Measurements from ENCODE around the gene HTR5A. TPM values are rescaled to one million over a fixed set of nuclear protein-coding genes. Genes with fewer than 3 reads are reported as not detected.

The HTR5A gene
- total RNA-seq, 1 donor from 2014 or later = not detected

- DNase-seq (ENCODE audit: low read depth) = no peak
- Histone ChIP-seq H3K36me3 (ENCODE audit: control insufficient read depth, insufficient read depth, low read length) (no peaks in the 10 kb centered on the region), H3K27me3 (ENCODE audit: control insufficient read depth, insufficient read depth, low read length) (no peaks in the 10 kb centered on the region), H3K4me3 (ENCODE audit: low read depth, low read length) (no peak overlapping the region)
- TF ChIP-seq, protein P1, sequence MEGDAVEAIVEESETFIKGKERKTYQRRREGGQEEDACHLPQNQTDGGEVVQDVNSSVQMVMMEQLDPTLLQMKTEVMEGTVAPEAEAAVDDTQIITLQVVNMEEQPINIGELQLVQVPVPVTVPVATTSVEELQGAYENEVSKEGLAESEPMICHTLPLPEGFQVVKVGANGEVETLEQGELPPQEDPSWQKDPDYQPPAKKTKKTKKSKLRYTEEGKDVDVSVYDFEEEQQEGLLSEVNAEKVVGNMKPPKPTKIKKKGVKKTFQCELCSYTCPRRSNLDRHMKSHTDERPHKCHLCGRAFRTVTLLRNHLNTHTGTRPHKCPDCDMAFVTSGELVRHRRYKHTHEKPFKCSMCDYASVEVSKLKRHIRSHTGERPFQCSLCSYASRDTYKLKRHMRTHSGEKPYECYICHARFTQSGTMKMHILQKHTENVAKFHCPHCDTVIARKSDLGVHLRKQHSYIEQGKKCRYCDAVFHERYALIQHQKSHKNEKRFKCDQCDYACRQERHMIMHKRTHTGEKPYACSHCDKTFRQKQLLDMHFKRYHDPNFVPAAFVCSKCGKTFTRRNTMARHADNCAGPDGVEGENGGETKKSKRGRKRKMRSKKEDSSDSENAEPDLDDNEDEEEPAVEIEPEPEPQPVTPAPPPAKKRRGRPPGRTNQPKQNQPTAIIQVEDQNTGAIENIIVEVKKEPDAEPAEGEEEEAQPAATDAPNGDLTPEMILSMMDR (IDR thresholded peaks at IDR 0.05; ENCODE audit: insufficient read depth, low read length, poor library complexity, severe bottlenecking) = no peak
These were observed 50.3 kb downstream of the HTR5A start for GRCh38 chr7:155120460-155120859.

DNA sequence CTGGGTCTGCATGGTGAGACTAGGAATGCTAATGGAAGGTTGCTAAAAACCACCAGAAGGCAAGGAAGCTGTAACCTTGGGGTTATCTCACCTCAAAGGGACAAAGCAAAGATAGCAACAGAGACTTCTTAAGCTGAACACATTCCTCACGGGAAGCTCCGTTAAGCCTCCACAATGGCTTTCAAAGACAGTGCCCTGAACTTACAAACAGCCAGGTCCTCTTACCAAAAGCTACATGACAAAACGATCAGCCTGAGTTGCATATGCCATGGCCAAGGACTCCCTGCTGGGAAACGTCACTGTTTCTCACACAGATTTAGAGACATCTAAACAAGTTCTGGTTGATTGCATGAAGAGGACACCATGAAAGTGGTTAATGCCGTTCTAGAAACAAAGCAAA, 52.7 kb downstream of the HTR5A start:
- no peak for DNase-seq (ENCODE audit: low read depth)
- H3K36me3 ChIP-seq (ENCODE audit: control insufficient read depth, insufficient read depth, low read length) = no peaks in the 10 kb centered on the region
- no peak overlapping the region for H3K4me3 ChIP-seq (ENCODE audit: low read depth, low read length)
- H3K27me3 ChIP-seq (ENCODE audit: control insufficient read depth, insufficient read depth, low read length) = no peaks in the 10 kb centered on the region
- TF ChIP-seq, protein P1 (IDR thresholded peaks at IDR 0.05; ENCODE audit: insufficient read depth, low read length, poor library complexity, severe bottlenecking) = no peak

GRCh38 chr7:155123413-155123812, 53.3 kb downstream of the HTR5A start:
- H3K36me3 ChIP-seq (ENCODE audit: control insufficient read depth, insufficient read depth, low read length) = no peaks in the 10 kb centered on the region
- TF ChIP-seq, protein P1 (IDR thresholded peaks at IDR 0.05; ENCODE audit: insufficient read depth, low read length, poor library complexity, severe bottlenecking) = no peak
- no peaks in the 10 kb centered on the region for H3K27me3 ChIP-seq (ENCODE audit: control insufficient read depth, insufficient read depth, low read length)
- DNase-seq (ENCODE audit: low read depth) = no peak
- no peak overlapping the region for H3K4me3 ChIP-seq (ENCODE audit: low read depth, low read length)

DNA sequence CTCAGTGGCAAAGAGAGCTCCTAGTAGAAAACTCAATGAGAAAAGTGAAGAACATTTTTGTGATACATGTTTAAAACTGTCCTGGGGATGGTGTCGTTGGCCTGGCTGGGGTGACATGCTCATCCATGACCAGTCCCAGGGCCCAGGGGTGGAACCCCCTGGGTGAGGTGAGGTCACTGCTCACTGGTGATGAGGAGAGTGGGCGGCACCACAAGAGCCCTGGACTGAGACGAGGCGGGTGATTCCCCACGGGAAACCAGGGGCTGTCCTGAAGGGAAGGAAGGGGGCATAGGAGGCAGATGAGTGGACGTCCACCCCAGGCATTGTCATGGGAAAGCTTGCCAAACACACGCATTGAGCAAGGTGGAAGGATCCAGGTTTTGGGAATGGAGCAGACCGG, 54.6 kb downstream of the HTR5A start:
- Histone ChIP-seq H3K36me3 (ENCODE audit: control insufficient read depth, insufficient read depth, low read length) (no peaks in the 10 kb centered on the region), H3K27me3 (ENCODE audit: control insufficient read depth, insufficient read depth, low read length) (no peaks in the 10 kb centered on the region), H3K4me3 (ENCODE audit: low read depth, low read length) (no peak overlapping the region)
- no peak for DNase-seq (ENCODE audit: low read depth)
- TF ChIP-seq, protein P1 (IDR thresholded peaks at IDR 0.05; ENCODE audit: insufficient read depth, low read length, poor library complexity, severe bottlenecking) = no peak

- DNase-seq (ENCODE audit: low read depth) = no peak
- no peaks in the 10 kb centered on the region for H3K36me3 ChIP-seq (ENCODE audit: control insufficient read depth, insufficient read depth, low read length)
- TF ChIP-seq, protein P1 (IDR thresholded peaks at IDR 0.05; ENCODE audit: insufficient read depth, low read length, poor library complexity, severe bottlenecking) = no peak
- H3K27me3 ChIP-seq (ENCODE audit: control insufficient read depth, insufficient read depth, low read length) = no peaks in the 10 kb centered on the region
- no peak overlapping the region for H3K4me3 ChIP-seq (ENCODE audit: low read depth, low read length)
These were observed 59.1 kb downstream of the HTR5A start for GRCh38 chr7:155129186-155129585.

- TF ChIP-seq, protein P1 (IDR thresholded peaks at IDR 0.05; ENCODE audit: insufficient read depth, low read length, poor library complexity, severe bottlenecking) = no peak
- Histone ChIP-seq H3K4me3 (ENCODE audit: low read depth, low read length) (no peak overlapping the region), H3K36me3 (ENCODE audit: control insufficient read depth, insufficient read depth, low read length) (no peaks in the 10 kb centered on the region), H3K27me3 (ENCODE audit: control insufficient read depth, insufficient read depth, low read length) (no peaks in the 10 kb centered on the region)
- DNase-seq (ENCODE audit: low read depth) = no peak
These were observed 59.7 kb downstream of the HTR5A start for GRCh38 chr7:155129789-155130188.

Measured in kidney epithelial cell (primary cell).